T-cell (primary cell): ENCODE data around the gene ZNF48. TPM values are rescaled to one million over a fixed set of nuclear protein-coding genes. Genes with fewer than 3 reads are reported as not detected.

Source experiments
- ATAC-seq, 4 experiments: fragments of 200-7000 bp in 3 of 4; fragments of 150-1000 bp in 1 of 4; cut with Tn5 transposase; replicated peaks in 1 of 4; 1 replicate in 3 of 4; 2 replicates in 1 of 4; pipeline ENCODE4 v1.10.0; 2021; ENCODE audit warnings: moderate library complexity in 3 of 4, mild to moderate bottlenecking in 2 of 4, moderate number of reproducible peaks in 1 of 4
- CTCF ChIA-PET, 2 donors: fragments of 300-600 bp; sonication (Branson Sonifier 250); formaldehyde crosslinking; loops; one replicate each; lab custom pipeline; 2022; ENCODE audit warnings: antibody characterized with exemption in 2 of 2; lab: Charles Lee
- POLR2A ChIA-PET, 2 donors: fragments of 300-600 bp; sonication (Branson Sonifier 250); formaldehyde crosslinking; loops; one replicate each; lab custom pipeline; 2022; ENCODE audit warnings: antibody characterized with exemption in 2 of 2; lab: Charles Lee
- DNase-seq, 35 experiments: peaks; one replicate each; pipeline versions ENCODE4 v3.0.0 to v3.0.0-alpha.2; 2013 to 2023
- H3K27ac ChIP-seq: one replicate; pipeline ENCODE4 v1.5.1; 2013; ENCODE audit warnings: low read length
- H3K27me3 ChIP-seq, 2 experiments: replicated peaks in 1 of 2; 1 replicate in 1 of 2; 2 replicates in 1 of 2; pipeline versions ENCODE4 v1.6.1 to v1.7.0; 2013; ENCODE audit warnings: low read length in 1 of 2, mixed read lengths in 1 of 2; ENCODE audit not compliant: control insufficient read depth in 2 of 2, insufficient read depth in 2 of 2; ENCODE audit errors: extremely low read depth in 1 of 2
- H3K36me3 ChIP-seq, 2 donors: 1 replicate in 1 of 2; 2 replicates in 1 of 2; pipeline versions ENCODE4 v1.6.1 to v1.7.0; 2013; ENCODE audit warnings: low read length in 1 of 2; ENCODE audit not compliant: control insufficient read depth in 2 of 2, insufficient read depth in 1 of 2; ENCODE audit errors: extremely low read depth in 1 of 2
- H3K4me1 ChIP-seq, 2 experiments: 1 replicate in 1 of 2; 2 replicates in 1 of 2; pipeline versions ENCODE4 v1.6.1 to v1.7.0; 2013; ENCODE audit warnings: low read length in 2 of 2, mixed read lengths in 1 of 2; ENCODE audit not compliant: insufficient read depth in 2 of 2, control insufficient read depth in 1 of 2; ENCODE audit errors: extremely low read depth in 1 of 2
- H3K4me3 ChIP-seq, 2 donors: 1 replicate in 1 of 2; 2 replicates in 1 of 2; pipeline versions ENCODE4 v1.5.1 to v1.7.0; 2013; ENCODE audit warnings: mild to moderate bottlenecking in 2 of 2, low read length in 1 of 2, moderate library complexity in 1 of 2; ENCODE audit not compliant: control insufficient read depth in 1 of 2; ENCODE audit errors: extremely low read depth in 1 of 2
- H3K9me3 ChIP-seq: 2 replicates; pipeline ENCODE4 v1.7.0; 2013
- H3K27ac Mint-ChIP-seq, 2 donors: one replicate each; pipeline ENCODE4 v1.8.0; 2020 to 2021; ENCODE audit warnings: mild to moderate bottlenecking in 2 of 2, mixed read lengths in 2 of 2
- H3K27me3 Mint-ChIP-seq, 2 donors: one replicate each; pipeline ENCODE4 v1.8.0; 2021 to 2022; ENCODE audit warnings: mixed read lengths in 2 of 2
- H3K36me3 Mint-ChIP-seq: one replicate; pipeline ENCODE4 v1.8.0; 2021; ENCODE audit warnings: mixed read lengths
- H3K4me1 Mint-ChIP-seq, 3 donors: one replicate each; pipeline ENCODE4 v1.8.0; 2020 to 2022; ENCODE audit warnings: mixed read lengths in 3 of 3, mild to moderate bottlenecking in 1 of 3
- H3K4me3 Mint-ChIP-seq, 3 donors: one replicate each; pipeline ENCODE4 v1.8.0; 2020 to 2022; ENCODE audit warnings: mild to moderate bottlenecking in 3 of 3, mixed read lengths in 3 of 3, moderate library complexity in 3 of 3
- H3K9me3 Mint-ChIP-seq, 3 donors: one replicate each; pipeline ENCODE4 v1.8.0; 2020 to 2022; ENCODE audit warnings: mixed read lengths in 3 of 3
- WGBS: methylation state at CpG from one replicate; pipeline ENCODE4 v1.1.5; 2013; ENCODE audit warnings: missing lambda C conversion rate; ENCODE audit not compliant: insufficient coverage; 5-methylcytosine and 5-hydroxymethylcytosine counted together
- total RNA-seq, 35 experiments: library from RNA in 6 of 35; stranded (reverse) in 6 of 35; fragments of 120-200 nt in 1 of 35; gene quantifications; one replicate each; pipeline versions ENCODE4 v1.2.1 to v1.2.4 and lab custom pipeline; 2013 to 2026

Gene ZNF48
- total RNA-seq, 5 donors from 2014 or later (not counting 1 experiment from before 2014, with no cell fraction given), result 7.3 to 17.5 (median 16.4) TPM

DNA sequence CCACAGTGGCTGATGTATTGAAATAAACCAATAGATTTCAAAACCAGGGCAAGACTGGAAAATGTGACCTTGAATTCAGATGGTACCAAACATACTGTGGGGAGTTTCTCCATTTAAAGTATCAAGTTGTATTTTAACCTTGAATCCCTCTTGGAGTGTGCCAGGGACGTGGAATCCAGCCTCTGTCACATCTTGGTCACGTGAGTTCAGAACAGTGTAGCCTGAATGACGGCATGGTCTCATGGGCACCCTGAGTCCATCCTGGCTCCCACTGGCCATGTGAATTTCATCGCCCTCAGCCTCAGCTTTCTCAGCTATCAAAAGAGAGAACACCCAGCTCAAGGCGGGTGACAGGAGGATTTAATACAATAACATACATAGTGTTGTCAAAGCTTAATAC is 18.9 kb downstream of the ZNF48 start:
- 100% methylated on average over 4 of the region's 5 CpGs for WGBS
- Mint-ChIP-seq H3K27ac (no peak overlapping the region), H3K4me1 (peaks cover 15 to 27% (median 25%) of the 10 kb centered on the region in 3 donors), H3K9me3 (no peaks in the 10 kb centered on the region), H3K36me3 (peaks cover 4% of the 10 kb centered on the region), H3K4me3 (no peak overlapping the region), H3K27me3 (no peaks in the 10 kb centered on the region)
- no peaks in the 10 kb centered on the region for H3K9me3 ChIP-seq
- H3K27me3 ChIP-seq, result no peaks in the 10 kb centered on the region
- peaks cover 9 to 24% of the 10 kb centered on the region in 2 experiments for H3K4me1 ChIP-seq
- ChIA-PET POLR2A (no interaction called here), CTCF (interaction anchor here in 1 of 2 donors (1.6 kb wide), 1 partner anchor 16 kb away, joined by 5 read pairs; the partner anchor contains the start of gene DCTPP1)
- H3K36me3 ChIP-seq, result peaks cover 4 to 8% of the 10 kb centered on the region in 2 donors
- DNase-seq (no peak), ATAC-seq (no peak)
- no peak overlapping the region for H3K4me3 ChIP-seq
- no peak overlapping the region for H3K27ac ChIP-seq

DNA sequence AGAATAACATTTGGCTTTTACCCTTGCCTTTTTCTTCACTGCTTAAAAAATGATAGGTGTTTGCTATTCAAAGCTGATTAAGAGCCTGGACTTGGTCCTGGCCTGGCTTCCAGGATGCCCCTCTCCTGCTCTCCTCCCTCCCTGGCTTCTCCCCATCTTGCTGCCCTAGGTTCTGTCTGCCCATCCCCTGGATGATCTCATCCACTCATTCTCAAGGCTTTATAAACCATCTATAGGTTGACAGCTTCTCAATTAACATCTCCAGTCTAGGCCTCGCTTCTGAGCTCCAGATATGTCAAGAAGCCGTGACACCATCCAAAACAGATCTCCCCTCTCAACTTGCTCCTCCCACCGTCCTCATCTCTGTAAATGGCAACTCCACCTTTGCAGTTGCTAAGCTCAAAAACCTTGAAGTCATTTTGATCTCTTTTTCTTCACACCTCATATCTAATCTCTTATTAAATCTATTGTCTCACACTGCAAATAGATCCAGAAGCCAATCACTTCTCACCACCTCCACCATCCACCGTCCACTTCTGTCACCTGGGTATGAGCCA is 20.9 kb downstream of the ZNF48 start:
- Mint-ChIP-seq H3K36me3 (peaks cover 8% of the 10 kb centered on the region), H3K9me3 (no peaks in the 10 kb centered on the region), H3K27ac (peak overlapping the region in 1 of 2 donors; percentile 65), H3K27me3 (no peaks in the 10 kb centered on the region), H3K4me1 (peaks cover 7 to 18% (median 17%) of the 10 kb centered on the region in 3 donors), H3K4me3 (no peak overlapping the region)
- Histone ChIP-seq H3K27me3 (no peaks in the 10 kb centered on the region), H3K4me1 (peaks cover 9 to 18% of the 10 kb centered on the region in 2 experiments), H3K4me3 (no peak overlapping the region), H3K27ac (no peak overlapping the region), H3K9me3 (no peaks in the 10 kb centered on the region), H3K36me3 (peaks cover 5 to 9% of the 10 kb centered on the region in 2 donors)
- POLR2A ChIA-PET, result no interaction called here
- no peak for ATAC-seq
- CTCF ChIA-PET, result interaction anchor here in 1 of 2 donors (1.2 to 1.4 kb wide), 3 partner anchors 9 to 45 kb away, joined by 4 read pairs; partner anchors contain the start of genes DCTPP1 and ZNF771
- 90% methylated on average over 4 of the region's 4 CpGs for WGBS
- no peak for DNase-seq

DNA sequence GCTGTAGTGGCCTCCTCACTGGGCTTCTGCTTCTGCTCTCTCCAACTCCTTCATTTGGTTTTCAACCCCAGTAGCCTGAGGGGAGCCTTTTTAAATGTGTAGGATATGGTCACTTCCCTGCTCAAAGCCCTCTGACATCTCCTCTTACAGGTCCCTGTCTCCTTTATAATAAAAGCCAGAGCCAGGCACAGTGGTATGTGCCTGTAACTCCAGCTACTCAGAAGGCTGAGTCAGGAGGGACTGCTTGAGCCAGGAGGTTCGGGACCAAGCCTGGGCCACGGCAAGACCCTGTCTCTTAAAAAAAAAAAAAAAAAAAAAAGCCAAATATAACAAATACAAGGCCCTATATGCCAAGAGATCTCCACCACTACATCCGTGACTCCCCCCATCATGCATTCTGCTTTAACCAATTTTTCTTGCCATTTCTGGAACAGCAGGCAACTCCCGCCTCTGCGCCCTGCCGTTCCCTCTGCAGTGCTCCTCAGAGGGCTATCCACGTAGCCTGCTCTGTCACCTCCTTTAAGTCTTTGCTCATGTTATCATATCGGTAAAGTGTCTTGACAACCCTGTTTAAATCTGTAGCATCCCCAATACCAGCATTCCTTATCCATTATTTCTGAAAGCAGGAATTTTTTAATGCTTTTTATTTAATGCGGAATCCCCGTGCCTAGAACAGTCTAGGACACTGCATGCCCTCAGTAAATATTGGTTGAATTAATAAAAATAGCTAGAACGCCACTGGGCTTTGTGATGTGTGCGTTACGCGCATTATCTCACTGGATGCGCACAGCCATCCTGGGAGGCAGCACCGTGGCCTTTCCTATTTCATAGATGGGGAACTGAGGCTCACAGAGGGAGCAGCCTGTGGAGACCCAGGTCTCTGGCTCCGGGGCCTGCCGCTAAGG is 21.7 kb downstream of the ZNF48 start:
- no peaks in the 10 kb centered on the region for H3K27me3 ChIP-seq
- H3K9me3 ChIP-seq, result no peaks in the 10 kb centered on the region
- DNase-seq (peak in 1 of 35 experiments; percentile 6), ATAC-seq (no peak)
- 69% methylated on average over 14 of the region's 18 CpGs for WGBS
- CTCF ChIA-PET, result interaction anchor here in 1 of 2 donors (0.7 to 2.6 kb wide), 15 partner anchors 7 to 325 kb away, joined by 3 to 35 read pairs (median 4); partner anchors contain the start of genes DCTPP1, TBX6, ZNF48 and ZNF771
- peaks cover 7 to 18% (median 17%) of the 10 kb centered on the region in 3 donors for H3K4me1 Mint-ChIP-seq
- no peaks in the 10 kb centered on the region for H3K9me3 Mint-ChIP-seq
- POLR2A ChIA-PET, result no interaction called here
- H3K4me1 ChIP-seq, result peaks cover 9 to 18% of the 10 kb centered on the region in 2 experiments
- H3K27ac ChIP-seq, result peak overlapping the region; percentile 52
- peak overlapping the region; percentile 46 to 73 for H3K27ac Mint-ChIP-seq
- H3K27me3 Mint-ChIP-seq, result no peaks in the 10 kb centered on the region
- peaks cover 7 to 9% of the 10 kb centered on the region in 2 donors for H3K36me3 ChIP-seq
- peak overlapping the region; percentile 44 to 68 (median 66) for H3K4me3 Mint-ChIP-seq
- H3K36me3 Mint-ChIP-seq, result peaks cover 11% of the 10 kb centered on the region
- H3K4me3 ChIP-seq, result peak overlapping the region; percentile 51 to 72

DNA sequence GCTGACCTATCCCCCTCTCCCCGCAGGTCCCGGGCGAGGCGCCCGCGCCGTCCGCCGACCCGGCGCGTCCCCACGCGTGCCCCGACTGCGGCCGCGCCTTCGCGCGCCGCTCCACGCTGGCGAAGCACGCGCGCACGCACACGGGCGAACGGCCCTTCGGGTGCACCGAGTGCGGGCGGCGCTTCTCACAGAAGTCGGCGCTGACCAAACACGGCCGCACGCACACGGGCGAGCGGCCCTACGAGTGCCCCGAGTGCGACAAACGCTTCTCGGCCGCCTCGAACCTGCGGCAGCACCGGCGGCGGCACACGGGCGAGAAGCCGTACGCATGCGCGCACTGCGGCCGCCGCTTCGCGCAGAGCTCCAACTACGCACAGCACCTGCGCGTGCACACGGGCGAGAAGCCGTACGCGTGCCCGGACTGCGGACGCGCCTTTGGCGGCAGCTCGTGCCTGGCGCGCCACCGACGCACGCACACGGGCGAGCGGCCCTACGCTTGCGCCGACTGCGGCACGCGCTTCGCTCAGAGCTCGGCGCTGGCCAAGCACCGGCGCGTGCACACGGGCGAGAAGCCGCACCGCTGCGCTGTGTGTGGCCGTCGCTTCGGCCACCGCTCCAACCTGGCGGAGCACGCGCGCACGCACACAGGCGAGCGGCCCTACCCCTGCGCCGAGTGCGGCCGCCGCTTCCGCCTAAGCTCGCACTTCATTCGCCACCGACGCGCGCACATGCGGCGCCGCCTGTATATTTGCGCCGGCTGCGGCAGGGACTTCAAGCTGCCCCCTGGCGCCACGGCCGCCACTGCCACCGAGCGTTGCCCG is 22.5 kb downstream of the ZNF48 start:
- H3K36me3 ChIP-seq, result peaks cover 8 to 9% of the 10 kb centered on the region in 2 donors
- peak overlapping the region; percentile 78 for H3K27ac ChIP-seq
- ChIA-PET CTCF (interaction anchor here in 1 of 2 donors (0.7 to 2.6 kb wide), 15 partner anchors 8 to 326 kb away, joined by 3 to 35 read pairs (median 4); partner anchors contain the start of genes DCTPP1, SEPTIN1, TBX6 and ZNF48), POLR2A (interaction anchor here (0.6 to 0.9 kb wide), 3 partner anchors 24 to 141 kb away, joined by 3 to 5 read pairs (median 3); no protein-coding TSS in a partner anchor)
- Mint-ChIP-seq H3K4me1 (peaks cover 7 to 14% (median 13%) of the 10 kb centered on the region in 3 donors), H3K27me3 (no peaks in the 10 kb centered on the region), H3K9me3 (no peaks in the 10 kb centered on the region), H3K27ac (peak overlapping the region; percentile 23 to 68), H3K36me3 (peaks cover 10% of the 10 kb centered on the region), H3K4me3 (peak overlapping the region; percentile 44 to 68 (median 64))
- peak overlapping the region; percentile 51 to 72 for H3K4me3 ChIP-seq
- ATAC-seq, result peak; percentile 86 to 89 (median 88)
- WGBS, result under 1% methylated on average over 140 of the region's 140 CpGs
- no peaks in the 10 kb centered on the region for H3K27me3 ChIP-seq
- DNase-seq, result peak; percentile 78 to 97 (median 88)
- peaks cover 9 to 18% of the 10 kb centered on the region in 2 experiments for H3K4me1 ChIP-seq
- no peaks in the 10 kb centered on the region for H3K9me3 ChIP-seq

DNA sequence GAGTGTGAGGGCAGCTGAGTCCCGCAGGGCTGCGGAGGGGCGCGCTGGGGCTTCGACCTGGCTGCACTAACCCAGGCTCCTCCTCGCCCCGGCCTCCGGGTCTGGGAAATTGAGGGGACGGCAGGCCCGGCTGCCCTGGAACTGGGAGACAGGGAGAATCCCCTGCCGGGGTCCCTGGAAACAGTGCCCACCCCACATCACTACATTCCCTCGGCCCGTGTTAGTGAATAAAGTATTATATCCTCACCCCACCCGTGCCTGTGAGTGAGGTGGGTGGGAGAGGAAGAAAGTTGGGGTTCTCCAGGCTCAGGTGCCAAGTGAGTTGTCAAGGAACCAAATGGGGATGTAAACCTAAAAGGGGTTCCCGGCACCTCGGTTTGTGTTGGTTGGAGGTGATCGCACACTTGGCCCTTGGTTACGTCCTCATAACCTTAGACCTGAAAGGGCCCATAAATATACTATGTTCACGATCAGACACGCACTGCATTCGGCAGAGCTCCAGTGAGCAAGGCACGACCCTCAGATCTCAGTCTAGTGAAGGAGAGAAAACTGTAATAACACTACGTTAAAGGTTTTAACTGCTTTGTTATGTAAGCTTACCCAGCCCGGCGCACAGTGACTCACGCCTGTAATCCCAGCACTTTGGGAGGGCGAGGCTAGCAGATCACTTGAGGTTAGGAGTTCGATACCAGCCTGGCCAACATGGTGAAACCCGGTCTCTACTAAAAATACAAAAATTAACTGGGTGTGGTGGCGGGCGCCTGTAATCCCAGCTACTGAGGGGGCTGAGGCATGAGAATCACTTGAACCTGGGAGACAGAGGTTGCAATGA is 23.3 kb downstream of the ZNF48 start:
- Histone ChIP-seq H3K36me3 (peaks cover 8 to 13% of the 10 kb centered on the region in 2 donors), H3K27me3 (no peaks in the 10 kb centered on the region), H3K4me3 (peak overlapping the region; percentile 45 to 72), H3K4me1 (peaks cover 9 to 18% of the 10 kb centered on the region in 2 experiments), H3K27ac (peak overlapping the region; percentile 78), H3K9me3 (no peaks in the 10 kb centered on the region)
- ChIA-PET POLR2A (interaction anchor here (0.6 to 0.9 kb wide), 3 partner anchors 23 to 140 kb away, joined by 3 to 5 read pairs (median 3); no protein-coding TSS in a partner anchor), CTCF (interaction anchor here in 1 of 2 donors (0.7 to 2.6 kb wide), 12 partner anchors 9 to 294 kb away, joined by 3 to 35 read pairs (median 4); partner anchors contain the start of genes DCTPP1, SEPTIN1 and ZNF48)
- Mint-ChIP-seq H3K27ac (peak overlapping the region; percentile 74 to 84), H3K4me1 (peaks cover 7 to 14% (median 13%) of the 10 kb centered on the region in 3 donors), H3K27me3 (no peaks in the 10 kb centered on the region), H3K36me3 (peaks cover 10% of the 10 kb centered on the region), H3K9me3 (no peaks in the 10 kb centered on the region), H3K4me3 (peak overlapping the region; percentile 44 to 64 (median 58))
- DNase-seq (no peak), ATAC-seq (no peak)
- 51% methylated on average over 10 of the region's 31 CpGs for WGBS
